Neuronal stem cell (in vitro differentiated cells): ENCODE measurements around the gene APBA3.
A peak's percentile ranks its signal among the peaks of the same experiment; 100 is the strongest.

Experiments
- DNase-seq: peaks from one replicate; pipeline ENCODE4 v3.0.0-alpha.2; 2013; ENCODE audit warnings: low spot score
- H2AFZ ChIP-seq: one replicate; pipeline ENCODE4 v1.6.1; 2013; ENCODE audit warnings: mild to moderate bottlenecking, low read length, inconsistent platforms
- H2AK5ac ChIP-seq: 2 replicates; pipeline ENCODE4 v1.6.1; 2013; ENCODE audit warnings: low read depth, mild to moderate bottlenecking, inconsistent platforms, low read length, moderate library complexity, mixed read lengths
- H2BK120ac ChIP-seq: 2 replicates; pipeline ENCODE4 v1.6.1; 2013; ENCODE audit warnings: low read depth, mild to moderate bottlenecking, inconsistent platforms, low read length, moderate library complexity, mixed read lengths
- H2BK12ac ChIP-seq: one replicate; pipeline ENCODE4 v1.6.1; 2013; ENCODE audit warnings: low read length, inconsistent platforms
- H2BK15ac ChIP-seq: 2 replicates; pipeline ENCODE4 v1.6.1; 2013; ENCODE audit warnings: mild to moderate bottlenecking, low read length, inconsistent platforms, mixed read lengths
- H2BK5ac ChIP-seq: one replicate; pipeline ENCODE4 v1.6.1; 2013; ENCODE audit warnings: inconsistent platforms, mild to moderate bottlenecking, low read length, moderate library complexity
- H3K14ac ChIP-seq: one replicate; pipeline ENCODE4 v1.6.1; 2013; ENCODE audit warnings: low read length, inconsistent platforms
- H3K18ac ChIP-seq: 2 replicates; pipeline ENCODE4 v1.6.1; 2013; ENCODE audit warnings: low read length, inconsistent platforms
- H3K23ac ChIP-seq: 2 replicates; pipeline ENCODE4 v1.6.1; 2013; ENCODE audit warnings: low read depth, mild to moderate bottlenecking, mixed read lengths, low read length, inconsistent platforms; ENCODE audit not compliant: poor library complexity
- H3K27ac ChIP-seq: replicated peaks from 3 replicates; pipeline ENCODE4 v1.5.1; 2013; ENCODE audit warnings: low read length, inconsistent platforms
- H3K27me3 ChIP-seq, 3 experiments: 2 replicates each; pipeline ENCODE4 v1.6.1; 2013; ENCODE audit warnings: low read length in 3 of 3, mild to moderate bottlenecking in 2 of 3, inconsistent platforms in 1 of 3, low read depth in 1 of 3, mixed read lengths in 1 of 3, moderate library complexity in 1 of 3; ENCODE audit not compliant: control insufficient read depth in 3 of 3, insufficient read depth in 3 of 3
- H3K36me3 ChIP-seq, 2 donors: replicated peaks in 1 of 2; 2 replicates each; pipeline ENCODE4 v1.6.1; 2013; ENCODE audit warnings: low read length in 2 of 2; ENCODE audit not compliant: control insufficient read depth in 2 of 2, insufficient read depth in 2 of 2
- H3K4ac ChIP-seq: 2 replicates; pipeline ENCODE4 v1.6.1; 2013; ENCODE audit warnings: inconsistent platforms, mild to moderate bottlenecking, low read length, moderate library complexity
- H3K4me1 ChIP-seq, 2 donors: 1 replicate in 1 of 2; 2 replicates in 1 of 2; pipeline ENCODE4 v1.6.1; 2013; ENCODE audit warnings: low read length in 2 of 2, low read depth in 1 of 2; ENCODE audit not compliant: control insufficient read depth in 2 of 2, insufficient read depth in 1 of 2
- H3K4me2 ChIP-seq: one replicate; pipeline ENCODE4 v1.6.1; 2013; ENCODE audit warnings: mild to moderate bottlenecking, low read length, inconsistent platforms; ENCODE audit not compliant: insufficient read depth, poor library complexity, severe bottlenecking
- H3K4me3 ChIP-seq, 2 donors: 2 replicates each; pipeline ENCODE4 v1.5.1; 2013; ENCODE audit warnings: low read length in 2 of 2, mild to moderate bottlenecking in 2 of 2, inconsistent platforms in 1 of 2, moderate library complexity in 1 of 2
- H3K79me1 ChIP-seq: one replicate; pipeline ENCODE4 v1.6.1; 2013; ENCODE audit warnings: low read depth, mild to moderate bottlenecking, inconsistent platforms, low read length, moderate library complexity
- H3K9ac ChIP-seq: one replicate; pipeline ENCODE4 v1.6.1; 2013; ENCODE audit warnings: mild to moderate bottlenecking, low read depth, low read length, inconsistent platforms; ENCODE audit not compliant: poor library complexity
- H3K9me3 ChIP-seq, 2 donors: replicated peaks in 1 of 2; 2 replicates each; pipeline versions ENCODE3 to v1.6.1; 2013; ENCODE audit warnings: low read length in 2 of 2, mild to moderate bottlenecking in 2 of 2, inconsistent platforms in 1 of 2, low read depth in 1 of 2, mixed read lengths in 1 of 2, moderate library complexity in 1 of 2; ENCODE audit not compliant: control insufficient read depth in 2 of 2, insufficient read depth in 1 of 2
- H4K8ac ChIP-seq: one replicate; pipeline ENCODE4 v1.6.1; 2013; ENCODE audit warnings: low read depth, mild to moderate bottlenecking, inconsistent platforms, low read length, moderate library complexity
- H4K91ac ChIP-seq: one replicate; pipeline ENCODE4 v1.6.1; 2013; ENCODE audit warnings: low read length, low read depth, mild to moderate bottlenecking, inconsistent platforms; ENCODE audit not compliant: poor library complexity
- WGBS, 2 donors: extraction: QIAGEN DNeasy Blood & Tissue Kit; methylation state at CpG; one replicate each; pipeline ENCODE4 v1.1.7; 2013; ENCODE audit warnings: missing lambda C conversion rate in 2 of 2, mixed read lengths in 1 of 2; ENCODE audit not compliant: insufficient read length in 2 of 2, insufficient replicate concordance in 1 of 2; ENCODE audit errors: extremely low coverage in 2 of 2; 5-methylcytosine and 5-hydroxymethylcytosine counted together

Gene APBA3

DNA sequence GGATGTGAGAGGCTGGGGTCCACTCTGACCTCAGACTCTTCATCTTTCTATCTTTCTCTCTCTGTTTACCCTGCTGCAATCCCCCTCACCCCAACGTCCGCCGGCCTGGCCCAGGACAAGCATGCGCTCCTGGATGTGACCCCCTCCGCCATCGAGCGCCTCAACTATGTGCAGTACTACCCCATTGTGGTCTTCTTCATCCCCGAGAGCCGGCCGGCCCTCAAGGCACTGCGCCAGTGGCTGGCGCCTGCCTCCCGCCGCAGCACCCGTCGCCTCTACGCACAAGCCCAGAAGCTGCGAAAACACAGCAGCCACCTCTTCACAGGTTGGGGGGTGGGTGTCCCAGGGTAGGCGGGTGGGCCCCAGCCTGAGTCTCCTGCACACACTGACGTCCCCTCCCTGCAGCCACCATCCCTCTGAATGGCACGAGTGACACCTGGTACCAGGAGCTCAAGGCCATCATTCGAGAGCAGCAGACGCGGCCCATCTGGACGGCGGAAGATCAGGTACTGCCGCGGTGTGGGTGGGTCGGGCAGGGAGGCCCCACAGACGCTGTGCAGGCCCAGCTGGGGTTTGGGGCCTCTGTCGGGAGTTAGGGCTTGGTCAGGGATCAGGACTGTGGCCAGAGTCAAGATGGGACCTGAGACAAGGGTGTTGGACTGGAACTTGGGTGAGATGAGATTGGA lies 15.0 kb downstream of the APBA3 start:
- H4K91ac ChIP-seq, result no peak overlapping the region
- H2BK12ac ChIP-seq, result peak overlapping the region; percentile 31
- no peak overlapping the region for H3K4me2 ChIP-seq
- peaks cover 2% of the 10 kb centered on the region for H3K79me1 ChIP-seq
- no peak overlapping the region for H2BK5ac ChIP-seq
- no peaks in the 10 kb centered on the region for H3K27me3 ChIP-seq
- no peak overlapping the region for H3K14ac ChIP-seq
- H3K4ac ChIP-seq, result no peak overlapping the region
- H3K36me3 ChIP-seq, result peaks cover 10 to 12% of the 10 kb centered on the region in 2 donors
- H4K8ac ChIP-seq, result peak overlapping the region; percentile 43
- WGBS, 2 donors, result no CpG with 5 or more reads among the region's 31 CpGs
- H3K18ac ChIP-seq, result no peak overlapping the region
- no peak overlapping the region for H2BK15ac ChIP-seq
- H3K9me3 ChIP-seq, result no peaks in the 10 kb centered on the region
- H3K23ac ChIP-seq, result no peak overlapping the region
- H3K9ac ChIP-seq, result peak overlapping the region; percentile 21
- H2BK120ac ChIP-seq, result no peak overlapping the region
- DNase-seq, result no peak
- no peaks in the 10 kb centered on the region for H3K4me1 ChIP-seq
- no peak overlapping the region for H3K27ac ChIP-seq
- no peak overlapping the region for H3K4me3 ChIP-seq
- H2AK5ac ChIP-seq, result no peak overlapping the region
- no peak overlapping the region for H2AFZ ChIP-seq

DNA sequence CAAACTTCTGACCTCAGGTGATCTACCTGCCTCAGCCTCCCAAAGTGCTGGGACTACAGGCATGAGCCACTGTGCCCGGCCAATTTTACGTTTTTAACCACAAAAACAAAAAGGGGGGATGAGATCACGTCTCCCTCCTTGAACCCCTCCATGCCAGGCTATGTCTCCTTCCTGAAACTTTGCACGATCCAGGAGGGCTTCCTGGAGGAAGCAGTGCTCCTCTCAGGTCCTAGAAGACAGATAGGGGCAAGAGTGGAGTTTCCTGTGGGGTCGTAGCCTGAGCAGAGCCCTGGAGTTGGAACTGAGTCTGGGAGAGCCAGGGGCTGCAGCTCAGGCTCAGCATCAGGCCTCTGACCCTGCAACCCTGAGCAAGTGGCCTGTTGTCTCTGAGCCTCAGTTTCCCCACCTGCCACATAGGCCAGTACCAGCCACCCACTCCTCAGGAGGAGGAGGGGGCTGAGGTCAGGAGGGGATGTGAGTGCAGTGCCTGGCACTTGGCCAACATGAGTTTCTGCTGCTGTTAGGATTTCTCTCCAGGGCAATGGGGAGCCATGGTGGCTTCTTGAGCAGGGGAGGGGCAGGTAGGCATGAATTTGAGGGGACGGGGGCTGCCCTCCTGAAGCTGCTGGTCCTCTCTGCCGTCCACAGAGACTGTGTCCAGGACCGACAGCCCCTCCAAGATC lies 16.0 kb downstream of the APBA3 start:
- no peaks in the 10 kb centered on the region for H3K27me3 ChIP-seq
- no CpG with 5 or more reads among the region's 8 CpGs for WGBS, 2 donors

DNA sequence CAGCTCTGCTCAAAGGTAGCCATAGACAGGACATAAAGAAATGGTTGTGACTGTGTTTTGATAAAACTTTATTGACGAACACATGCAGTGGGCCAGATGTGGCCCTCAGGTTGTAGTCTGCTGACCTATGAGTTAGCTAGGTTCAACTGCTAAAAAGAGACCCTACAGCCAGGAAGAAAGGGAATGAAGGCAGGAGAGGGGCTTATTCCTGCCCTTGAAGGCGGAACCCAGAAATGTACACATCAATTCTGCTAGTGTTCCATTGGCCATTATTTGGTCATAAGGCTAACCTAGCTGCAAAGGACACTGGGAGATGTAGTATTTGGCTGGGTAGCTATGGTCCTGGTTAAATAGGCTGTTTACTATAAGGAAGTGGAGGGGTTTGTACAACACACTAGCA lies 18.0 kb downstream of the APBA3 start:
- H3K4me2 ChIP-seq, result no peak overlapping the region
- H2BK15ac ChIP-seq, result no peak overlapping the region
- H2AK5ac ChIP-seq, result no peak overlapping the region
- no peaks in the 10 kb centered on the region for H3K27me3 ChIP-seq
- H3K4ac ChIP-seq, result no peak overlapping the region
- no peak for DNase-seq
- H3K79me1 ChIP-seq, result peaks cover 2% of the 10 kb centered on the region
- H2BK5ac ChIP-seq, result no peak overlapping the region
- no peak overlapping the region for H2BK12ac ChIP-seq
- no peak overlapping the region for H4K8ac ChIP-seq
- no peak overlapping the region for H3K14ac ChIP-seq
- no CpG with 5 or more reads among the region's 2 CpGs for WGBS, 2 donors
- no peak overlapping the region for H2BK120ac ChIP-seq
- H2AFZ ChIP-seq, result no peak overlapping the region
- H3K9ac ChIP-seq, result no peak overlapping the region
- no peaks in the 10 kb centered on the region for H3K36me3 ChIP-seq
- H3K23ac ChIP-seq, result no peak overlapping the region
- H3K27ac ChIP-seq, result no peak overlapping the region
- no peak overlapping the region for H3K4me3 ChIP-seq
- H3K18ac ChIP-seq, result no peak overlapping the region
- H4K91ac ChIP-seq, result no peak overlapping the region
- H3K4me1 ChIP-seq, result no peaks in the 10 kb centered on the region
- H3K9me3 ChIP-seq, result no peaks in the 10 kb centered on the region

More for the DNA sequence above, 16.0 kb downstream of the APBA3 start:
- H3K9ac ChIP-seq, result no peak overlapping the region
- no peak overlapping the region for H4K91ac ChIP-seq
- no peak overlapping the region for H3K23ac ChIP-seq
- H3K14ac ChIP-seq, result no peak overlapping the region
- H3K27ac ChIP-seq, result no peak overlapping the region
- H3K18ac ChIP-seq, result no peak overlapping the region
- H3K4me2 ChIP-seq, result no peak overlapping the region
- peaks cover 6 to 9% of the 10 kb centered on the region in 2 donors for H3K36me3 ChIP-seq
- H3K4ac ChIP-seq, result no peak overlapping the region
- H3K4me3 ChIP-seq, result no peak overlapping the region
- H2BK120ac ChIP-seq, result no peak overlapping the region
- no peak overlapping the region for H4K8ac ChIP-seq
- no peak overlapping the region for H2BK12ac ChIP-seq
- no peak overlapping the region for H2BK5ac ChIP-seq
- H2AFZ ChIP-seq, result no peak overlapping the region
- H3K9me3 ChIP-seq, result no peaks in the 10 kb centered on the region
- peaks cover 2% of the 10 kb centered on the region for H3K79me1 ChIP-seq
- H3K4me1 ChIP-seq, result no peaks in the 10 kb centered on the region
- H2BK15ac ChIP-seq, result no peak overlapping the region
- DNase-seq, result no peak
- H2AK5ac ChIP-seq, result no peak overlapping the region

GRCh38 chr19:3740431-3740830 lies 21.1 kb downstream of the APBA3 start:
- Histone ChIP-seq H3K36me3 (no peaks in the 10 kb centered on the region), H3K18ac (no peak overlapping the region)

More at GRCh38 chr19:3740431-3740830, 21.1 kb downstream of the APBA3 start:
- Histone ChIP-seq H2BK15ac (no peak overlapping the region), H3K4ac (no peak overlapping the region), H4K8ac (no peak overlapping the region), H3K79me1 (no peaks in the 10 kb centered on the region), H3K4me3 (no peak overlapping the region), H2BK12ac (no peak overlapping the region), H2BK5ac (no peak overlapping the region), H3K23ac (peak overlapping the region; percentile 55), H2BK120ac (no peak overlapping the region), H2AFZ (no peak overlapping the region), H3K27me3 (no peaks in the 10 kb centered on the region), H4K91ac (no peak overlapping the region), H3K9ac (no peak overlapping the region), H3K9me3 (no peaks in the 10 kb centered on the region), H3K27ac (no peak overlapping the region), H2AK5ac (peak overlapping the region; percentile 84), H3K4me1 (no peaks in the 10 kb centered on the region), H3K4me2 (no peak overlapping the region), H3K14ac (no peak overlapping the region)
- DNase-seq, result no peak
- WGBS, 2 donors, result no CpG with 5 or more reads among the region's 24 CpGs
